Activated T-cell treated with anti-CD3 and anti-CD28 coated beads for 1 hour (primary cell): ENCODE results near the gene KPNA4.
"Not testable (repeated sequence)": the region's sequence is repeated elsewhere in the genome, so short reads cannot be mapped to it uniquely, and the experiment has no call there.

Experiments used
- DNase-seq: peaks from one replicate; pipeline ENCODE4 v3.0.0-alpha.2; 2020; ENCODE audit warnings: low read depth

KPNA4 gene

GRCh38 chr3:160573955-160574525 lies 8.7 kb upstream of the KPNA4 start:
- DNase-seq = not testable (repeated sequence)

- DNase-seq = no peak
Measured at GRCh38 chr3:160569894-160570652, 4.7 kb upstream of the KPNA4 start.

GRCh38 chr3:160568989-160569388 lies 3.6 kb upstream of the KPNA4 start:
- no peak for DNase-seq

- no peak for DNase-seq
Measured at GRCh38 chr3:160567774-160568173, 2.4 kb upstream of the KPNA4 start.

GRCh38 chr3:160566499-160566898 lies 1.1 kb upstream of the KPNA4 start:
- DNase-seq = no peak

- no peak for DNase-seq
Measured at GRCh38 chr3:160564949-160565441, 376 bp downstream of the KPNA4 start.

- no peak for DNase-seq
Measured at GRCh38 chr3:160564258-160564911, 986 bp downstream of the KPNA4 start.

GRCh38 chr3:160562952-160563351 lies 2.4 kb downstream of the KPNA4 start:
- no peak for DNase-seq

- no peak for DNase-seq
Measured at GRCh38 chr3:160557571-160557970, 7.8 kb downstream of the KPNA4 start.

GRCh38 chr3:160556141-160556540 lies 9.2 kb downstream of the KPNA4 start:
- no peak for DNase-seq

GRCh38 chr3:160554980-160555379 lies 10.4 kb downstream of the KPNA4 start:
- no peak for DNase-seq

- no peak for DNase-seq
Measured at GRCh38 chr3:160553827-160554226, 11.5 kb downstream of the KPNA4 start.

GRCh38 chr3:160546727-160547126 lies 18.6 kb downstream of the KPNA4 start:
- no peak for DNase-seq

GRCh38 chr3:160545504-160545871 lies 19.9 kb downstream of the KPNA4 start:
- no peak for DNase-seq

- no peak for DNase-seq
Measured at GRCh38 chr3:160544844-160545503, 20.4 kb downstream of the KPNA4 start.

GRCh38 chr3:160540551-160540950 lies 24.8 kb downstream of the KPNA4 start:
- no peak for DNase-seq

- no peak for DNase-seq
Measured at GRCh38 chr3:160538895-160539294, 26.5 kb downstream of the KPNA4 start.

- DNase-seq = no peak
Measured at GRCh38 chr3:160537729-160538128, 27.6 kb downstream of the KPNA4 start.

- DNase-seq = no peak
Measured at GRCh38 chr3:160532371-160532770, 33.0 kb downstream of the KPNA4 start.

GRCh38 chr3:160531311-160531710 lies 34.1 kb downstream of the KPNA4 start:
- no peak for DNase-seq

GRCh38 chr3:160516391-160516790 lies 49.0 kb downstream of the KPNA4 start:
- not testable (repeated sequence) for DNase-seq

GRCh38 chr3:160501325-160501724 lies 64.0 kb downstream of the KPNA4 start:
- no peak for DNase-seq

- DNase-seq = no peak
Measured at GRCh38 chr3:160498202-160498601, 67.2 kb downstream of the KPNA4 start.
